ENCODE data around the gene GOLGA6L2. TPM values are rescaled to one million over a fixed set of nuclear protein-coding genes. Genes with fewer than 3 reads are reported as not detected.

Gene GOLGA6L2
- total RNA-seq, 5 donors from 2014 or later (not counting 1 experiment from before 2014, with no cell fraction given), result not detected

DNA sequence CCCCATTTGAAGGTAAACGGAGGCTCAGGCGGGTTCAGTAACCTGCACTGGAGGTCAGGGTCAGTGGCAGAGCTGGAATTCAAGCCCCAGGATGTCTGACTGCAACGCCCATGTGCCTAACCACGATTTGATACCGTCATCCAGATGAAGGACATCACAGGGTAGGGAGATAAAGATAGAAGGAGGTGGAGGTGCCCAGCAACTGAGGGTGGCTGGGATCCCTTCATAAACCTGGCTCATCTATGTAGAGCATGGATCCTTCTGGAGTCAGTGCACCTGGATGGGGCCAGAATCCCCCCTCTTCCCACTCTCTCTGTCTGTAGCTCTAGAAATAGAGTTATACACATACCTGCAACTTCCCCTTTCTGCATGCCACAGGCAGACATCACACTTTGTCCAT lies 51.2 kb downstream of the GOLGA6L2 start:
- Mint-ChIP-seq H3K4me1 (no peaks in the 10 kb centered on the region), H3K9me3 (peaks cover 0 to 2% (median 0%) of the 10 kb centered on the region in 3 donors), H3K36me3 (no peaks in the 10 kb centered on the region), H3K4me3 (no peak overlapping the region), H3K27ac (no peak overlapping the region), H3K27me3 (peaks cover 3 to 5% of the 10 kb centered on the region in 2 donors)
- no peak overlapping the region for H3K27ac ChIP-seq (ENCODE audit: low read length)
- H3K4me3 ChIP-seq (ENCODE audit: control insufficient read depth in 1 of 2, extremely low read depth in 1 of 2, low read length in 1 of 2), result no peak overlapping the region
- no peaks in the 10 kb centered on the region for H3K4me1 ChIP-seq (ENCODE audit: control insufficient read depth in 1 of 2, extremely low read depth in 1 of 2, insufficient read depth in 2 of 2, low read length in 2 of 2)
- WGBS (ENCODE audit: insufficient coverage), result 64% methylated on average over 2 of the region's 5 CpGs
- H3K9me3 ChIP-seq, result no peaks in the 10 kb centered on the region
- no peaks in the 10 kb centered on the region for H3K36me3 ChIP-seq (ENCODE audit: control insufficient read depth in 2 of 2, extremely low read depth in 1 of 2, insufficient read depth in 1 of 2, low read length in 1 of 2)
- H3K27me3 ChIP-seq (replicated peaks in 1 of 2; ENCODE audit: control insufficient read depth in 2 of 2, extremely low read depth in 1 of 2, insufficient read depth in 2 of 2, low read length in 1 of 2), result peaks cover 0 to 3% of the 10 kb centered on the region in 2 experiments
- ChIA-PET CTCF (no interaction called here), POLR2A (no interaction called here)
- ATAC-seq (replicated peaks in 1 of 4), result no peak
- DNase-seq, result no peak

DNA sequence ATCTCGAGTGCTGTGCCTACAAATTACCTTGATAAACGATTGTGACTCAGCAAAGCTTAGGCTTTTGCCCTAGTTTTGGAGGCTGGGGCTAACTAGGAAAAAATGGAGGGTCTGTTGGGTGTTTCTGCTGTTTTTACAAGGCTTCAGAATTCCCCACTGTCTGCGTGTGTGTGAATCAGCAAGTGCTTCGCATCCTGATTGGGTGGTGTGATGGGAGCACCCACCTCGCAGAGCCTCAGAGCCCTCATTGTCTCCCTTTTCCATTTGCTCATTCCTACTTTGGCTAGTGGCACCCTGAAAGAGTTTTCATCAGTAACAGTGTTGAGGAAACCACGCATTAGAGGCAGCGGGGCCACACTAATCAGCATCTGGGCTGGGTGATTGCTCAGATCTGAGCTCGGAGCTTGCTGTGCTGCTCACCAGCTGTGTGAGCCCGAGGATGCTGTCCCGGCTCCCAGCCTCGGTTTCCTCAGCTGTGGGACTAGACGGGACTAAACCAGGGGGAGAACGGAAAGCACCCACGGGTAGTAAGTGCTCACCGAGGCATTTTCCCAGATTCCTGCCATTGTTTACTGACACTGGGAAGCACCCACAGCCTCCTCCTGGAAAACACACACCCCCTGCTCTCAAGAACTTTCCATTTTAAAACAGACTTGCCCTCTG lies 51.9 kb downstream of the GOLGA6L2 start:
- ATAC-seq (replicated peaks in 1 of 4) (no peak), DNase-seq (no peak)
- H3K9me3 ChIP-seq, result no peaks in the 10 kb centered on the region
- ChIA-PET CTCF (no interaction called here), POLR2A (no interaction called here)
- H3K4me3 Mint-ChIP-seq, result no peak overlapping the region
- H3K36me3 ChIP-seq (ENCODE audit: control insufficient read depth in 2 of 2, extremely low read depth in 1 of 2, insufficient read depth in 1 of 2, low read length in 1 of 2), result no peaks in the 10 kb centered on the region
- no peaks in the 10 kb centered on the region for H3K4me1 Mint-ChIP-seq
- H3K4me1 ChIP-seq (ENCODE audit: control insufficient read depth in 1 of 2, extremely low read depth in 1 of 2, insufficient read depth in 2 of 2, low read length in 2 of 2), result no peaks in the 10 kb centered on the region
- 77% methylated on average over 10 of the region's 15 CpGs for WGBS (ENCODE audit: insufficient coverage)
- no peak overlapping the region for H3K27ac ChIP-seq (ENCODE audit: low read length)
- no peak overlapping the region for H3K4me3 ChIP-seq (ENCODE audit: control insufficient read depth in 1 of 2, extremely low read depth in 1 of 2, low read length in 1 of 2)
- peaks cover 0 to 3% of the 10 kb centered on the region in 2 donors for H3K27me3 Mint-ChIP-seq
- H3K27me3 ChIP-seq (replicated peaks in 1 of 2; ENCODE audit: control insufficient read depth in 2 of 2, extremely low read depth in 1 of 2, insufficient read depth in 2 of 2, low read length in 1 of 2), result peaks cover 0 to 3% of the 10 kb centered on the region in 2 experiments
- H3K9me3 Mint-ChIP-seq, result peaks cover 0 to 2% (median 0%) of the 10 kb centered on the region in 3 donors
- no peaks in the 10 kb centered on the region for H3K36me3 Mint-ChIP-seq
- H3K27ac Mint-ChIP-seq, result no peak overlapping the region

Other genes with a start within 250 kb of the GOLGA6L2 start
- not detected for gene GOLGA6L26, start 113.0 kb downstream of the GOLGA6L2 start, total RNA-seq
- gene GOLGA8S, start 92.5 kb downstream of the GOLGA6L2 start, total RNA-seq, result under 1 TPM; 0.30 to 0.60 (median 0.32) TPM
- gene MKRN3, start 118.4 kb upstream of the GOLGA6L2 start, total RNA-seq, result 1 to 10 TPM; 2.0 to 5.8 (median 2.9) TPM
- not detected for gene MAGEL2, start 200.6 kb upstream of the GOLGA6L2 start, total RNA-seq
- under 1 TPM in 4 of 5 donors, not detected in 1; 0.16 to 0.39 (median 0.28) TPM for gene NDN, start 240.1 kb upstream of the GOLGA6L2 start, total RNA-seq